Kidney (tissue), 14 donors: ENCODE results near the gene LHPP. TPM values are rescaled to one million over a fixed set of nuclear protein-coding genes. Genes with fewer than 3 reads are reported as not detected.

Experiments used
- DNase-seq, 5 donors: peaks; one replicate each; pipeline ENCODE4 v3.0.0-alpha.2; 2013 to 2020
- FAIRE-seq: peaks from 2 replicates; lab custom pipeline; 2012; peaks lifted over from hg19 to GRCh38; lab: Jason Lieb, UNC
- H3K27ac ChIP-seq, 2 donors: one replicate each; pipeline ENCODE4 v1.7.0; 2013; ENCODE audit warnings: low read depth in 2 of 2, low read length in 2 of 2, inconsistent platforms in 1 of 2
- H3K27me3 ChIP-seq: one replicate; pipeline ENCODE4 v1.7.1; 2013; ENCODE audit warnings: low read length, inconsistent platforms; ENCODE audit not compliant: control insufficient read depth, insufficient read depth
- H3K36me3 ChIP-seq, 3 donors: one replicate each; pipeline versions ENCODE4 v1.7.0 to v1.7.1; 2013; ENCODE audit warnings: low read length in 3 of 3, control low read depth in 1 of 3, inconsistent platforms in 1 of 3; ENCODE audit not compliant: insufficient read depth in 3 of 3, control insufficient read depth in 2 of 3
- H3K4me1 ChIP-seq, 3 donors: one replicate each; pipeline versions ENCODE4 v1.7.0 to v1.7.1; 2013; ENCODE audit warnings: low read length in 3 of 3, inconsistent platforms in 1 of 3, low read depth in 1 of 3; ENCODE audit not compliant: control insufficient read depth in 2 of 3, insufficient read depth in 2 of 3
- H3K4me3 ChIP-seq, 3 donors: one replicate each; pipeline versions ENCODE4 v1.7.0 to v1.8.1; 2013; ENCODE audit warnings: low read length in 3 of 3, control low read depth in 1 of 3, inconsistent platforms in 1 of 3
- H3K9ac ChIP-seq, 3 donors: one replicate each; pipeline versions ENCODE4 v1.7.0 to v1.7.1; 2013; ENCODE audit warnings: low read length in 3 of 3, control low read depth in 1 of 3, inconsistent platforms in 1 of 3
- H3K9me3 ChIP-seq, 3 donors: one replicate each; pipeline versions ENCODE4 v1.7.0 to v1.7.1; 2013; ENCODE audit warnings: low read length in 3 of 3, control low read depth in 1 of 3, inconsistent platforms in 1 of 3; ENCODE audit not compliant: control insufficient read depth in 2 of 3, insufficient read depth in 1 of 3
- CTCF ChIP-seq: IDR thresholded peaks from 3 replicates; pipeline ENCODE4 v1.5.1; 2012; ENCODE audit warnings: mild to moderate bottlenecking, moderate library complexity, borderline replicate concordance; ENCODE audit not compliant: insufficient read depth; ENCODE audit errors: extremely low read depth
- intact Hi-C: fragments of 100-400 bp; cut with DNase I; formaldehyde crosslinking; loops from one replicate; pipeline ENCODE4 v1.11.1; 2022
- polyA plus RNA-seq: library from polyadenylated mRNA; stranded (reverse); fragments of 350-450 nt; fragmentation: Illumina TruSeq; extraction: RNeasy Lipid Tissue Mini Kit (QIAGEN cat#74804); gene quantifications from one replicate; pipeline ENCODE4 v1.2.3, GENCODE V29; 2014; ENCODE audit warnings: low read depth, low replicate concordance; ENCODE audit not compliant: insufficient read depth
- total RNA-seq: library from RNA; stranded (reverse); fragmentation: NEBNext Ultra II Directional; extraction: Animal tissue kit (Norgen Biotek cat#: 25700); gene quantifications from one replicate; pipeline ENCODE4 v1.2.1, GENCODE V29; 2021
- donor health status: control.
- donor health status: control.
- donor health status: control.
- donor health status: control.
- donor health status: control.
- donor health status: DM: yes; HTN: yes; CAD: no.
- donor health status: Normal renal cell carcinoma (clear cell type).

Gene LHPP
- total and polyA plus RNA-seq, 2 donors from 2014 or later: 16.6 to 52.5 TPM

- Histone ChIP-seq H3K4me1 (peaks cover 0 to 19% (median 17%) of the 10 kb centered on the region in 3 donors), H3K4me3 (no peak overlapping the region), H3K36me3 (no peaks in the 10 kb centered on the region), H3K9ac (peak overlapping the region in 1 of 3 donors; percentile 17), H3K27ac (peak overlapping the region; percentile 60 to 69), H3K9me3 (peaks cover 0 to 6% (median 0%) of the 10 kb centered on the region in 3 donors), H3K27me3 (no peaks in the 10 kb centered on the region)
- intact Hi-C loops: no loop called here
- DNase-seq (peak; percentile 84 to 97 (median 95)), FAIRE-seq (no peak)
- no peak for TF ChIP-seq CTCF
Observed at GRCh38 chr10:124588736-124589490, 127.3 kb downstream of the LHPP start.

- intact Hi-C loops: no loop called here
- Histone ChIP-seq H3K4me1 (peaks cover 0 to 19% (median 17%) of the 10 kb centered on the region in 3 donors), H3K36me3 (no peaks in the 10 kb centered on the region), H3K9me3 (peaks cover 0 to 6% (median 0%) of the 10 kb centered on the region in 3 donors), H3K27me3 (no peaks in the 10 kb centered on the region), H3K9ac (no peak overlapping the region), H3K27ac (peak overlapping the region; percentile 20 to 43), H3K4me3 (no peak overlapping the region)
- DNase-seq: peak in 4 of 5 donors; percentile 47 to 72 (median 69)
- TF ChIP-seq CTCF: no peak
- no peak for FAIRE-seq
Observed at GRCh38 chr10:124589491-124590041, 127.9 kb downstream of the LHPP start.

GRCh38 chr10:124590216-124591122 is 128.8 kb downstream of the LHPP start:
- Histone ChIP-seq H3K27me3 (no peaks in the 10 kb centered on the region), H3K9ac (no peak overlapping the region), H3K27ac (peak overlapping the region in 1 of 2 donors; percentile 43), H3K4me1 (peaks cover 0 to 19% (median 17%) of the 10 kb centered on the region in 3 donors), H3K36me3 (no peaks in the 10 kb centered on the region), H3K9me3 (peaks cover 0 to 6% (median 0%) of the 10 kb centered on the region in 3 donors), H3K4me3 (no peak overlapping the region)
- no peak for TF ChIP-seq CTCF
- DNase-seq: peak in 4 of 5 donors; percentile 34 to 64 (median 53)
- FAIRE-seq: no peak
- intact Hi-C loops: no loop called here
